WTC11 (cell line): ENCODE measurements around the gene ZSWIM4.

Experiments
- CREB1 ChIP-seq: sonication (generic); formaldehyde crosslinking; IDR thresholded peaks from 2 replicates; pipeline ENCODE4 v1.8.0; 2023; ENCODE audit warnings: mild to moderate bottlenecking, missing genetic modification reagents
- CTCF ChIP-seq: fragments of 200-600 bp; IDR thresholded peaks from 2 replicates; pipeline ENCODE4 v1.8.0; 2022; ENCODE audit warnings: antibody characterized with exemption
- JUN ChIP-seq: sonication (generic); formaldehyde crosslinking; IDR thresholded peaks from 2 replicates; pipeline ENCODE4 v1.8.0; 2023; ENCODE audit warnings: mild to moderate bottlenecking, missing genetic modification reagents
- NFATC4 ChIP-seq: fragments of 250-450 bp; sonication (Bioruptor Pico); IDR thresholded peaks from 2 replicates; pipeline ENCODE4 v1.9.0; 2021; ENCODE audit warnings: mild to moderate bottlenecking
- NFYB ChIP-seq: sonication (generic); formaldehyde crosslinking; conservative IDR thresholded peaks from 2 replicates; pipeline ENCODE4 v1.8.0; 2022; ENCODE audit warnings: low read depth, missing genetic modification reagents
- PRDM15 ChIP-seq: sonication (generic); formaldehyde crosslinking; IDR thresholded peaks from 2 replicates; pipeline ENCODE4 v1.8.0; 2022; ENCODE audit warnings: missing genetic modification reagents
- USF2 ChIP-seq: sonication (generic); formaldehyde crosslinking; IDR thresholded peaks from 2 replicates; pipeline ENCODE4 v1.8.1; 2023; ENCODE audit warnings: mild to moderate bottlenecking, missing genetic modification reagents, moderate library complexity
- ZNF121 ChIP-seq: sonication (generic); formaldehyde crosslinking; IDR thresholded peaks from 2 replicates; pipeline ENCODE4 v1.8.0; 2023; ENCODE audit warnings: missing genetic modification reagents
- ZNF425 ChIP-seq: fragments of 250-450 bp; sonication (Bioruptor Pico); conservative IDR thresholded peaks from 2 replicates; pipeline ENCODE4 v1.9.0; 2021; ENCODE audit warnings: mild to moderate bottlenecking

GRCh38 chr19:13876834-13877233 is 81.6 kb downstream of the ZSWIM4 start, which contains the start of gene NANOS3:
- TF ChIP-seq NFATC4 = no peak
- TF ChIP-seq NFYB (CRISPR knock-in tag) = no peak
- no peak for TF ChIP-seq ZNF121 (CRISPR knock-in tag)
- no peak for TF ChIP-seq CTCF
- no peak for TF ChIP-seq CREB1 (CRISPR knock-in tag)
- no peak for TF ChIP-seq JUN (CRISPR knock-in tag)
- TF ChIP-seq ZNF425 = no peak
- no peak for TF ChIP-seq USF2
- TF ChIP-seq PRDM15 (CRISPR knock-in tag) = no peak
